Activated CD8-positive, alpha-beta memory T cell treated with anti-CD3 and anti-CD28 coated beads for 36 hours (primary cell): ENCODE results near the gene MEAF6. TPM values are rescaled to one million over a fixed set of nuclear protein-coding genes. Genes with fewer than 3 reads are reported as not detected.
"Not testable (repeated sequence)": the region's sequence is repeated elsewhere in the genome, so short reads cannot be mapped to it uniquely, and the experiment has no call there.

Experiments used
- CTCF ChIA-PET: fragments of 350-600 bp; sonication (Branson Sonifier 250); formaldehyde crosslinking; loops from one replicate; lab custom pipeline; 2021; ENCODE audit warnings: antibody characterized with exemption; lab: Charles Lee
- POLR2A ChIA-PET: fragments of 350-600 bp; sonication (Branson Sonifier 250); formaldehyde crosslinking; loops from one replicate; lab custom pipeline; 2021; ENCODE audit warnings: antibody characterized with exemption; lab: Charles Lee
- total RNA-seq, 2 experiments: library from RNA; stranded (reverse); gene quantifications; one replicate each; pipeline ENCODE4 v1.2.3, GENCODE V29; 2021

The MEAF6 gene
- total RNA-seq: 10 to 100 TPM; 89.8 to 90.5 TPM

GRCh38 chr1:37514350-37515184, at the start of gene MEAF6:
Gene MEAF6 (minus strand): TSS chr1:37514766. CDS start chr1:37514746, 20 bp downstream.
- ChIA-PET POLR2A (interaction anchor here (0.5 to 1.7 kb wide), 8 partner anchors 10 to 41 kb away, joined by 3 to 9 read pairs (median 5); no protein-coding TSS in a partner anchor), CTCF (interaction anchor here (0.6 to 1.9 kb wide), 8 partner anchors 18 to 683 kb away, joined by 3 to 7 read pairs (median 3); no protein-coding TSS in a partner anchor)

GRCh38 chr1:37562984-37563383, 48.4 kb upstream of the MEAF6 start:
- ChIA-PET POLR2A (no interaction called here), CTCF (interaction anchor here (1.1 to 1.5 kb wide), 2 partner anchors 12 to 119 kb away, joined by 3 to 5 read pairs; no protein-coding TSS in a partner anchor)

GRCh38 chr1:37561133-37562132, 46.9 kb upstream of the MEAF6 start:
- POLR2A ChIA-PET: no interaction called here

GRCh38 chr1:37560401-37561132, 46.0 kb upstream of the MEAF6 start:
- POLR2A ChIA-PET: no interaction called here
- CTCF ChIA-PET: interaction anchor here (0.5 to 1.4 kb wide), 3 partner anchors 12 to 38 kb away, joined by 3 to 4 read pairs (median 3); no protein-coding TSS in a partner anchor

More at GRCh38 chr1:37561133-37562132, 46.9 kb upstream of the MEAF6 start:
- CTCF ChIA-PET: interaction anchor here (0.5 kb wide), 1 partner anchor 37 kb away, joined by 4 read pairs; no protein-coding TSS in a partner anchor

- CTCF ChIA-PET: interaction anchor here (1.0 to 1.4 kb wide), 2 partner anchors 12 to 15 kb away, joined by 3 read pairs; no protein-coding TSS in a partner anchor
- POLR2A ChIA-PET: not testable (repeated sequence)
Observed at GRCh38 chr1:37559957-37560379, 45.4 kb upstream of the MEAF6 start.

GRCh38 chr1:37559080-37559479, 44.5 kb upstream of the MEAF6 start:
- ChIA-PET POLR2A (no interaction called here), CTCF (interaction anchor here (1.4 kb wide), 1 partner anchor 16 kb away, joined by 3 read pairs; no protein-coding TSS in a partner anchor)

GRCh38 chr1:37558411-37558810, 43.8 kb upstream of the MEAF6 start:
- CTCF ChIA-PET: no interaction called here

GRCh38 chr1:37557402-37557801, 42.8 kb upstream of the MEAF6 start:
- CTCF ChIA-PET: interaction anchor here (0.6 kb wide), 1 partner anchor 216 kb away, joined by 3 read pairs; no protein-coding TSS in a partner anchor
- POLR2A ChIA-PET: no interaction called here

More at GRCh38 chr1:37558411-37558810, 43.8 kb upstream of the MEAF6 start:
- POLR2A ChIA-PET: no interaction called here

GRCh38 chr1:37556712-37557196, 42.2 kb upstream of the MEAF6 start, which contains the start of gene DNALI1:
Gene DNALI1 (plus strand): TSS chr1:37556940. CDS start chr1:37556995, 55 bp downstream.
- CTCF ChIA-PET: no interaction called here
- POLR2A ChIA-PET: no interaction called here

- CTCF ChIA-PET: interaction anchor here (0.6 to 1.0 kb wide), 3 partner anchors 16 to 79 kb away, joined by 3 to 4 read pairs (median 3); partner anchors contain the start of genes GNL2 and ZC3H12A
- POLR2A ChIA-PET: interaction anchor here (0.6 to 1.0 kb wide), 3 partner anchors 79 to 133 kb away, joined by 3 to 6 read pairs (median 3); no protein-coding TSS in a partner anchor
Observed at GRCh38 chr1:37553927-37554808, 39.6 kb upstream of the MEAF6 start, which contains the start of gene SNIP1. Gene SNIP1 (minus strand): TSS chr1:37554293. CDS start chr1:37554229, 64 bp downstream.

- CTCF ChIA-PET: interaction anchor here (0.9 to 1.0 kb wide), 2 partner anchors 42 to 79 kb away, joined by 3 read pairs; partner anchors contain the start of genes GNL2 and ZC3H12A
- POLR2A ChIA-PET: interaction anchor here (0.6 to 1.0 kb wide), 2 partner anchors 78 to 80 kb away, joined by 3 to 6 read pairs; no protein-coding TSS in a partner anchor
Observed at GRCh38 chr1:37553598-37553926, 39.0 kb upstream of the MEAF6 start.

- ChIA-PET POLR2A (no interaction called here), CTCF (no interaction called here)
Observed at GRCh38 chr1:37549341-37549740, 34.8 kb upstream of the MEAF6 start.

GRCh38 chr1:37545019-37545418, 30.5 kb upstream of the MEAF6 start:
- ChIA-PET CTCF (interaction anchor here (0.7 kb wide), 2 partner anchors 19 to 81 kb away, joined by 3 to 6 read pairs; no protein-coding TSS in a partner anchor), POLR2A (no interaction called here)

- ChIA-PET CTCF (interaction anchor here (0.7 kb wide), 2 partner anchors 19 to 81 kb away, joined by 3 to 6 read pairs; no protein-coding TSS in a partner anchor), POLR2A (no interaction called here)
Observed at GRCh38 chr1:37544530-37544929, 30.0 kb upstream of the MEAF6 start.

GRCh38 chr1:37540036-37540785, 25.6 kb upstream of the MEAF6 start:
- CTCF ChIA-PET: no interaction called here
- POLR2A ChIA-PET: no interaction called here

GRCh38 chr1:37539154-37539553, 24.6 kb upstream of the MEAF6 start:
- ChIA-PET POLR2A (interaction anchor here (0.8 kb wide), 1 partner anchor 1066 kb away, joined by 10 read pairs; no protein-coding TSS in a partner anchor), CTCF (interaction anchor here (0.6 kb wide), 1 partner anchor 85 kb away, joined by 4 read pairs; no protein-coding TSS in a partner anchor)
